ENCODE results near the gene DUSP9. TPM values are rescaled to one million over a fixed set of nuclear protein-coding genes. Genes with fewer than 3 reads are reported as not detected.
A peak's percentile ranks its signal among the peaks of the same experiment; 100 is the strongest.

DUSP9 gene
- total RNA-seq, 1 donor, result not detected

DNA sequence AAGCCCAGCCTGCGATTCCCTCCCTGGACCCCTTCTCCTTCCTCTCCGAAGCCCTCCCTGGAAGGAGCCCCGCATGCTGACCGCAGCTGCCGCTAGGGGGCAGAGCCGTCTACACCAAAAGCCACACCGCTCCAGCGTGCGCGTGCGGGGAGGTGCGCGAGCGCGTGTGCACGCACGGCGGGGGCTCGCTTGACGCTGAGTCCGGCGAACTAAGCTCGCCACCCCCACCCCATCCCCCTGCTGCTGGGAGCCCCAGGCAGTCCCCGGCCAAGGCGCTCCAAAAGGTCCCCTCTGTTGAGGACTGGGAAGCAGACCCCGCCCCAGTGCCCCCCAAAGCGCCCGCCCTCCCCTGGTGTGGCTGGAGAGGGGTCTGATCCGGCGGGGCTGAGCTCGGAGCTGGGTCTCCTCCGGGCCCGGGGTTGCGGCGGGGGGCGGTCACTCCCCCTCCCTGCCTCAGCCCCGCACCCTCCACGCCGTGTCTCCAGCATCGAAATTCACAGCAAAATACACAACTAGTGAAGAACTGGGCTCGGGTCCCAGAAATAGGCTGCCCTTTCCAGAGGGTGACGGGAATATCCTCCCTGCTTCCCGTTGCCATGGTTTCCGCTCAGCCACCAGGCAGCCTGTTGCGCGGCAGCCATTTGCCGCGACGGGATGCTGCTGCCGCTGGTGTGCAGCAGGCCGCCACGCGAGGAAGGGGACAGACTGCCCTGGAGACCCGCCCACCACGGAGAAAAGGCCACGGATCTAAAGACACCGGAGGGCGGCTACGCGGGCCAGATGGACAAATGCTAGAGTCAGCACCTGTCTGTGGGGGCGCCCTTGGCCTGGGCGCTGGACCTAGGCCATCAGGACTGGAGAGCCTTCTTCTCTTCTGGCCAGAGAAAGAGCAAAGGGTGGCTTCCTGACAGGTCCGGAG lies 36.8 kb upstream of the DUSP9 start:
- TF ChIP-seq, protein P1, sequence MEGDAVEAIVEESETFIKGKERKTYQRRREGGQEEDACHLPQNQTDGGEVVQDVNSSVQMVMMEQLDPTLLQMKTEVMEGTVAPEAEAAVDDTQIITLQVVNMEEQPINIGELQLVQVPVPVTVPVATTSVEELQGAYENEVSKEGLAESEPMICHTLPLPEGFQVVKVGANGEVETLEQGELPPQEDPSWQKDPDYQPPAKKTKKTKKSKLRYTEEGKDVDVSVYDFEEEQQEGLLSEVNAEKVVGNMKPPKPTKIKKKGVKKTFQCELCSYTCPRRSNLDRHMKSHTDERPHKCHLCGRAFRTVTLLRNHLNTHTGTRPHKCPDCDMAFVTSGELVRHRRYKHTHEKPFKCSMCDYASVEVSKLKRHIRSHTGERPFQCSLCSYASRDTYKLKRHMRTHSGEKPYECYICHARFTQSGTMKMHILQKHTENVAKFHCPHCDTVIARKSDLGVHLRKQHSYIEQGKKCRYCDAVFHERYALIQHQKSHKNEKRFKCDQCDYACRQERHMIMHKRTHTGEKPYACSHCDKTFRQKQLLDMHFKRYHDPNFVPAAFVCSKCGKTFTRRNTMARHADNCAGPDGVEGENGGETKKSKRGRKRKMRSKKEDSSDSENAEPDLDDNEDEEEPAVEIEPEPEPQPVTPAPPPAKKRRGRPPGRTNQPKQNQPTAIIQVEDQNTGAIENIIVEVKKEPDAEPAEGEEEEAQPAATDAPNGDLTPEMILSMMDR (IDR thresholded peaks at IDR 0.05; ENCODE audit: insufficient read depth, low read depth, low read length), result peak; percentile 70
- peak overlapping the region; percentile 44 for H3K4me3 ChIP-seq (ENCODE audit: low read depth, low read length)

DNA sequence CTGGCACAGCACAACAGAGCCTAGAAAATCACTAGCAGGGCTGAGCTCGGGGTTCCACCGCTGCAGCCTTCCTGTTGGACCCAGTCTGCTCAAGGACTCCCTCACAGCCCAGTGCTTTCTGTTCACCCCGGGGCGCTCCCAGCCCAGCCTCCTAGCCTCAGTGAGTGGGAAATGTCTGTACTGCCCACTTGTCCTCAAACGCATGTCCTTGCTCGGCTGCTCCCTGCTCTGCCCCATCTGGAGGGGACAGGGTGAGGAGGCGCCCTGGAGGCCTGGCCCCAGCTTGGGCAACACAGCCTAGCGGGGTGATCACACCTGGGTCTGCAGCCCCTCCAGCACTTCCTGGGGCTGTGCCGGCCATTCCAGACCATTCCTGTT lies 36.2 kb upstream of the DUSP9 start:
- TF ChIP-seq, protein P1 (IDR thresholded peaks at IDR 0.05; ENCODE audit: insufficient read depth, low read depth, low read length), result no peak
- H3K4me3 ChIP-seq (ENCODE audit: low read depth, low read length), result no peak overlapping the region
- no peak for DNase-seq (ENCODE audit: low read depth)

More for the DNA sequence above, 36.8 kb upstream of the DUSP9 start:
- DNase-seq (ENCODE audit: low read depth), result peak; percentile 62

DNA sequence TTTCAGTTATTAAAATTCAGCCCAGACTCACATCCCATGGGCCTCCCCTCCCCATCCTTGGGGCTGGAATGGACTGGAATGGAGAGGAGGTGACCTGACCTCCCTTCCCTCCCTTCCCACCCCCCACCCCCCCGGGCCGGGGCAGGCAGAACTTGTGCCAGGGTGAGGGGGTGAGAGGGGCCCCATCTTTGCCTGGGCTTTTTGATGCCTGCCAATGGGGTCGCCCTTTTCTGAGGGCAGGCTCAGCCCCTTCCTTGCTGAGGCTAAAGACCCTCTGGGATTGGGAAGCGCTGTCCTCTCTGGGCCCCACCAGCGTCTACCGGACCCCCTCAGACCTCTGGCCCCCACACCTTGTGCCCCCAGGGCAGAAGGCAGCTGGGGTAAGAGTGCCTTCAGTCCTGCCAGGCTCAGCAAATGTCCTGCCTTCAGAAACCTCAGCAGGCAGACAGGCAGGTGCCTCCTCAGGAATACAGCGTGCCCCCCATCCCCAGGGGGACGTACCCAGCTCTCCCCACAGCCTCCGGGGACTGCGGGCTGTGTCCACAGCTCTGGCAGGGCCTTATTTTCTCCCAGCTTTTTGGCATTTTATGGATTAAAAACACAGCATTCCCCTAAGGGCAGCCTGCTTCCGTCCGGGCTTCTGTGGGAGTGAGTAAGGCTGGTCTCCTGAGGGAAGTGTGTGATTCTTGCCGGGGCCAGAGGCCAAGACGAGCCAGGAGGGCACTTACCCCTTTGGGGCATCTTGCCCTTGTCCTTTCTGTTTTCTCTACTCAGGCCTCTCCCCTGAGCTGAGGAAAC lies 35.5 kb upstream of the DUSP9 start:
- H3K4me3 ChIP-seq (ENCODE audit: low read depth, low read length), result no peak overlapping the region
- DNase-seq (ENCODE audit: low read depth), result no peak
- TF ChIP-seq, protein P1 (IDR thresholded peaks at IDR 0.05; ENCODE audit: insufficient read depth, low read depth, low read length), result no peak

DNA sequence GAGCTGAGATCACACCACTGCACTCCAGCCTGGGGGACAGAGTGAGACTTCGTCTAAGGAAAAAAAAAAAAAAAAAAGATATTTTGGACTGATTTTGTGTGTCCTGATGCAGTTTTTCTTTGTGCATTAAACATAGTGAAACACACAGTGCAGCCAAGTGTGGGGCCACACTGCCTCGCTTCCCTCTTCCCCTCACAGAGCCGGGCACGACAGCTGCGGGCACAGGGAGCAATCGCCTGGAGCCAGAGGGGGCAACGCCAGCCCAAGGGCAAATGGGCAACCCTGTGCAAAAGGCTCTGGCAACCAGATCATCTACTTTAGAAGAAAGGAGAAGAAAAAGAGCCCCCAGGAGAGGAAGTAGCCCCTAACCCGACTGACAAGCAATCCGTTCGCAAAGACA lies 34.6 kb upstream of the DUSP9 start:
- no peak overlapping the region for H3K4me3 ChIP-seq (ENCODE audit: low read depth, low read length)
- TF ChIP-seq, protein P1 (IDR thresholded peaks at IDR 0.05; ENCODE audit: insufficient read depth, low read depth, low read length), result no peak
- no peak for DNase-seq (ENCODE audit: low read depth)

DNA sequence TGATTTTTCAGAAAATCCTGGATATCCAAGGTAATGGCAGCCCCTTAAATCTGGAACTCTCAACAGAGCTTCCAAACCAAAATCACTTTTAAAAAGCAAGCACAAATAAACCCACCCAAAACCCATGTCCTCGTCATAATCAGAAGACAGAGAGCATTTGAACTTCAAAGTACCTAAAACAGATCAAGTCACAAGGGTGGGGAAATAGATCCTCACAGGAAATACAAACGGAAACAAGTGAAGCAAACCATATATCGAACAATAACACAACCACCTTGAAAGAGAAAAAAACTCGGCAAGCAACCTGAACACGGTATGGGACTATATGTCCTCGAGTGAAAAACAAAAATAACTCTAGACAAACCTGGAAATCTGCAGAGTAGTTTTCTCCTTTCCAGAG lies 32.2 kb upstream of the DUSP9 start:
- TF ChIP-seq, protein P1 (IDR thresholded peaks at IDR 0.05; ENCODE audit: insufficient read depth, low read depth, low read length), result no peak
- no peak overlapping the region for H3K4me3 ChIP-seq (ENCODE audit: low read depth, low read length)
- no peak for DNase-seq (ENCODE audit: low read depth)

DNA sequence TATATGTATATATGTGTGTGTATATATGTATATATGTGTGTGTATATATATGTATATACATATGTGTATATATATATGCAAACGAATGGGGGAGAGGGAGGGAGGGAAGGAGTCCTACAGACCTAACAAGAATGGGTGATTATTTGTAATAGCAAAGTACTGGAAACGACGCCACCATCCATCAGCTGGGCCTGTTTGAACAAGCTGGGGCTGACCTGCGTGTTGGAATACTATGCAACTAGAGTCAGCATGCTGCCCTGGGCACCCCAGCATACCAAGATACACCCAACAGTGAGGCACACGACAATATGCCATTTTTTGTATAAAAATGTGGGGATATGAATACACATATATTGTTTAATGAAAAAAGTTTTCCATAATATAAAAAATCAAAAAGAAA lies 26.4 kb upstream of the DUSP9 start:
- no peak for DNase-seq (ENCODE audit: low read depth)
- TF ChIP-seq, protein P1 (IDR thresholded peaks at IDR 0.05; ENCODE audit: insufficient read depth, low read depth, low read length), result no peak
- no peak overlapping the region for H3K4me3 ChIP-seq (ENCODE audit: low read depth, low read length)
